Measurements from ENCODE around the gene AUH.

AUH gene

DNA sequence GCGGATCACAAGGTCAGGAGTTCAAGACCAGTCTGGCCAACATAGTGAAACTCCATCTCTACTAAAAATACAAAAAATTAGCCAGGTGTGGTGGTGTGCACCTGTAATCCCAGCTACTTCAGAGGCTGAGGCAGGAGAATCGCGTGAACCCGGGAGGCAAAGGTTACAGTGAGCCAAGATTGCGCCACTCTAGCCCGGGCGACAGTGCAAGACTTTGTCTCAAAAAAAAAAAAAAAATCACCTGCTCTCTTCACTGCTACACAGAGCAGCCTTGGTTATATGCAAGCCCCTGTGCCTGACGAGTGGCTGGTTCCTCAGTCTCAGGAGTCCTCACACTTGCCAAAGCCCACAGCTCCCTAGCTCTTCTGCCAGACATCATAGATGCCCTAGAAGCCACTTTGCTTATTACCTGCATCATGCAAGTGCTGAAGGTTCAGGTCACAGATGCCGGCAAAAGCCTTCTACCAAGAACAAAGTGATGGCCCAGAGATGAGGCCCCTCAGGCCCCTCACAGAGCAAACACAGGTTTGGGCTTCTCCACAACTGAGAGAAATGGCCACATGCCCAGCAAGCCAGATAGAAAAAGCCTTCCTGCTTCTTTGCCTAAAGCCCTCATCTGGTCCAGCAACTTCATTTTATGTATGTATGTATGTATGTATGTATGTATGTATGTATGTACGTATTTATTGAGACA lies 176.4 kb downstream of the AUH start:
- no peak for DNase-seq

DNA sequence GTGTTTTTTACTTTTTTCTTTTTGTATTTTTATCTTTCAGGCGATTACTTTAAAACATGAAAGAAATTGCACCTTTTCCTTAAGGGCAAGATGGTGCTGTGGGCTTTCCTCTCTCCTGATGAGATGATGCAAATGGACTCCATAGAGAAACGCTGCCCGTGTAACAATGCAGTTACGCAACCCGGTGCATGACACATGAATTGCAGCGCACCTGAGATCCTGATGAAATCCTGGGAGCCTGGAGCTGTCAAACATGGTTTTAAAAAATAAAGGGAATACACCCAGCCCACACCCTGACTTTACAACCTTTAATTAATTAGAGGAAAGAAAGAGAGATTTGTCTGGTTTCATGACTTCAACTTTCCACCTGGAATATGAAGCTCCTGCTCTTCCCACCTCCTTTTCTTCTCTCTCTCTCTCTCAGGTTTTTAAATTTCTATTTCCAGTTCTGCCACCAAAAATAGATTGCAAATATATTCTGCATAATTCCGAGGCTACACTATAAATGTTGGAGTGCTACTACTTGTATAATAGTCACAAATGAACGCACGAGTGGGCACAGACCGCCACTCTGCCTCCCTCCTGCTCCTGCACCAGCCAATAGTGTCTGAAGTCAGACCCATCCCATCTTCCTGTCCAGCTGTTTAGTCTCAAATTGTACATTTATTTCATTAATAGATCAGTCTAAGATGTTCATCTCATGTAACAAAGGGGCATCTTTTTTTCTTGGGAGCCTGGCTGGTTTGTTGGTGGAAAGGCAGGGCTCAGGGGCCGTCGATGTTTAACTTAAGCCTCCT lies 179.1 kb downstream of the AUH start:
- no peak for DNase-seq

DNA sequence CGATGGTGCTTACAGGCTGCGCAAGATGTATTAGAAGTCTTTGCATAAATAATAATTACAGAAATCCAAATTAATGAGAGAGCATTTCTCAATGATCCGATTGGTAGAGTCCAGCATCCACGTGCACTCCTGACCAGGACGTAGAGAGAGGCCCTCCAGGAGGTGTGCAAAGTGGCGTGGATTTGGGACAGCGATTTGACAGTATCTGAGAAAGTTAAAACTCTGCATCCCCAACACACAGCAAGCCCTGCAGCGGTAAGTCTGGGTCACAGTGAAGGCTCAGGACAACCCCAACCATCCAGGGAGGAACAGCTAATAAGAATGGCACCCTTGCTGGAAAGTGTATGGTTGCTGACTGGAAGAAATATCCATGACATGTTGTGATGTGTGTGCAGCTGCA lies 180.2 kb downstream of the AUH start:
- DNase-seq = no peak

DNA sequence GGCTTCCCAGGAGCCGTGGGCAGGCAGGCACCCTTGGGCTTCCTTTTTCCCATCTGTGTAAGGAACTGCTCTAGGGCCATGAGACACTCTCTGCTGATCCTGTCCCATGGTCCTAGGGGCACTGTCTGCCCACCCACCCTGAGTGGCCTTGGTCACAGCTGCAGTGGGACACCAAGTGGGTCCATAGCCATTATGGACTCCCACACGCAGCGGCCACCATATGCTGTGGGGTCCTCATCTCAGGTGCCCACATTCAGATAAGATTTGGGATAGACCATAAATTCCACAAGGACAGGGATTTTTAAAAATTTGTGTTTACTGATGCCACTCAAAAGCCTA lies 180.8 kb downstream of the AUH start:
- DNase-seq = no peak

DNA sequence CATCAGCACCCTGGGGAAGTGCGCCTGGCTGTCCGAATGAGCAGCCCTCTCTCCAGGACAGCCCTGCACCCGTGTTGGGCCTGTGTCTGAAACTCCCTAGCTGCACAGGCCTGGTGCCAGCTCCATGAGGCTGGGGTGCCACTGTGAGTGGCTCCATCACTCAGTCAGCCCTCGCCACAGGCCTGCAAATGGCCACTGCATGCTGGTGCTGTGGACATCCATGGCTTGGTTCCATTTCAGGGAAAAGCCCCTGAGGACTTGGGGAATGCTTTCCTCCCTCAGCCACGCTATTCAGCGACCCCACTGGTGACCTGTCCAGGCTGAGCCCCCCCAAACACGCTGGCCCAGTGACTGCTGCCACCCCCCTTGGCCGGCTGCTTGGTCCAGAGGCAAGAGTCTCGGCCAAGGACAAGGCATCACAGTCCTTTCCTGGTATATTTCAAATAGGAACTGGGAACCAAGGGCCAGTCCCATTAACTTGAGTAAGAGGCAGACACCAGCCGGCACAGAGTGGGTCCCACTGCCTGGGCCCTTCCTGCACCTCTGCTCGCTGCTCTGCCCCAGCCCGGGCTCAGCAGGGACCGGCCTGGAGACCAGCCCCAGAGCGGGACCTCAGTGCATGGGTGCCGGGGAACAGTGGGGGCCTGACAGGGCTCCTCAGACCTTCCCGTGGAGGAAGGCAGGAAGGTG lies 181.3 kb downstream of the AUH start:
- no peak for DNase-seq

DNA sequence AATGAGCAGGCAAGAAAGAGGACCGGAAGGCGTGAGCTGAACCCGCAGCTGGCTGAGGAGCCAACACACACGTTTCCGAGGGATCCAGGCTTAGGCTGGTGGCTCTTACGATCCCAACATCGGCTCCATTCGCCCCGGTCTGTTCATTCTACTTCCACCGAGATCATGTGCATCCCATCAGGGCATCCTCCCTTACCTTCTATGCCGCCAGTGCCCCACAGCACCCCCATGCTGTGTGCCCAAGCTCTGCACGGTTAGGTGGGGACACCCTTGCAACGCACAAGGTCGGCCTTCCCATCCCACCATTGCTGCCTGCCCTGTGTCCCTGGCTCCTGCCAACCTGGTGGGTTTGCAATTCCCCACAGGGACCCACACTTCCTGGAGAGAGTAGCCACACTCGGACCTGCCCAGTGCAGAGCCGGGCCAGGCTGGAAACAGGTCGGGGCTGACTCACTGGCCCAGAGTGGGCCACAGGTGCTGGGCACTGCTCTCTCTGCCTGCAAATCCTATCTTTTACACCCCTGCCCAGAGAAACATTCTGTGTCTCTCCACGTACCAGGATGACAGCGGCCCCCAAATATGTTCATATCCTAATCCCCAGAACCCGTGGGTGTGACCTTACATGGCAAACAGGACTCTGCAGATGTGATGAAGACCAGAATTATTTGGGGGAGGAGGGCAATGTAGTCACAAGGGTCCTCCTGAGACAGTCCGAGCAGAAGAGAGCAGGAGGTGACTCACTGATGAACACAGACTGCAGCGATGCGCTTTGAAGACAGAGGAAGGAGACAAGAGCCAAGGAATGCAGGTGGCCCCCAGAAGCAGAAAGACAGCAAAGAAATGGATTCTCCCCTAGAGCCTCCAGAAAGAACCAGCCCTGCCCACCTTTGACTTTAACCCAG lies 182.2 kb downstream of the AUH start:
- DNase-seq = no peak

DNA sequence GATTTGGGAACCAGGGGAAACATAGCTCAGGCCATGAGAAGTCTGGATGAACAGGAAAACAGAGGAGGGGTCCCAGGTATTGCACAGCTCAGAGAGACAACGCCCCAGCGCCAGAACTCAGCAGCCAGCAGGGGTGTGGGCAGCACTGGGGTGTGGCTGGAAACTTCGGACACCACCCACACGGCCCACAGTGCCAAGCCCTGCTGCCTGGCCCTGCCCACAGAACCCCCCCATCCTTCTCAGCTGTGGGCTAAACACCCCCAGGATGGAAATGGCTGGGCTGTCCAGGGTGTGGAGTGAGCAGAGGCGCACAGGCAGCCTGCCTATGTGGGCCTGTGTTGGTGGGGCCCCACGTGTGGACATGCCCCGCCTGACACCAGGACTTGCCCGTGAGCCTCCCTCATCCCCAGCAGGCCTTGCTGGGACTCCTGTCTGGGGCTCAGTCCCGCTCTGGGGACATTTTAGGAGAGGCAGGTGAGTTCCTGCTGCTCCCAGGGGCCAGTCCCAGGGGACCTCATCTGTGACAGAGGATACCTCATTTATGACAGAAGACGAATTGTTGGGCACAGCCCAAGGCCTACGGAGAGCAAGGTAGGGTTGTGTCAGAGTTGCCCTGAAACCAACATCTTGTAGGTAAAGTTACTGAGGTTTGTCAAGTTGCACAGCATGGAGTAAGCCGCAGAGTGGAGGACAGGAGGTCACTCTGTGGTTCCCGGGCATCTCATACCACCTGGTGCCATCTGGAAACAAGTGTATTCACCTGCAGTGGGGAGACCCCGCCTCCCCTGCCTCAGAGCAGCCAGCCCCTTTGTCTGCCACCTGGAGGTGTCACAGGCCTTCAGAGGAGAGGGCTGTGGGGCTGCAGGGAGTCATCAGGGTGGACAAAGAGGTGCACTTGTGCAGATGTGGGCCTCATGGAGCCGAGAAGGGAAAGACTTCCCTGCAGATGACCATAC lies 183.2 kb downstream of the AUH start:
- DNase-seq = no peak

DNA sequence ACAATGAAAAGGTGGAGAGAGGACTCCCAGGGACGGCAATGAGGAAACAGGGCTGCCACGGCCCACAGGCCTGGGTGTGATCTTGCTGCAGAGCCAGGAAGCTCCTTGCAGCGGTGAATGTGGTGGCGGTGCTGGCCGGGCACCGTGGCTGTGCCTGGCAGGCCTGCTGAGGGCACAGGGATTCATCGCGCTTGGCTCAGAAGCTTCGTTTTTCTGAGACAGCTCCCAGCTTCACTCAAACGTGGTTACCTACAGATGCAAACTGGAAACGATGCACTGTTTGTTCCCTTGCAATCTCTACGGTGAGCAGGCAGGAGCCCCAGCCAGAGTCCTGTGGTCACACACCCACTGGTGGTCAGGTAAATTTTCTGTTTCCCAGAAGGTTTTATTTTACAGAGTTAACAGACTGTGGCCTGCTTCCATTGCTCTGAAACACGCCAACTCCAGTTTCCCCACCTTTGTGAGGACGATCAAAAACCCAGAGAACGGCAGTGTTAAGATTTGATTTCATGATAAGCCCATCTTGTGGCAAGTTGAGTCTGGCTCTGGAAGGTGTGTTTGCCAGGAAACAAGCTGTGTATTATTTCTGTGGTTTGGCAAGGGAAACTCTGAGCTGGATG lies 183.9 kb downstream of the AUH start:
- no peak for DNase-seq

DNA sequence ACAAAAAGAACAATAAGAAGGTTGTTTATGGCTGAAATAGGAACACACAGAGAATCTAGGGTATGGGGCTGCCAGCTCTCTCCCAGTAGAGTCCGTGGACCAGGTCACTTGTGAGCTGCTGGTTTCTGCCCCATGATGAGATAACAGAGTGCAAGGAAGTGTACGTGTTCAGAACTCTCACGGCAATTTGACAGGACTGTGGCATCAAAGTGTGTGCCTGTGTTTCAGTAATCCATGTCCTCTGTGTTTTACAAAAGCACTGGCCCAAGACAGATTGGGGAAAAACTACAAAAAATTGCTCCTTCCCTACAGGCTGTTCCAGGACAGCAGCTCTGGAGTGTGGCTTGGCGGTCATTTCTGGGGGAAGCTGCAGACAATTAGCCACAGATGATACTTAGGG lies 184.6 kb downstream of the AUH start:
- no peak for DNase-seq

DNA sequence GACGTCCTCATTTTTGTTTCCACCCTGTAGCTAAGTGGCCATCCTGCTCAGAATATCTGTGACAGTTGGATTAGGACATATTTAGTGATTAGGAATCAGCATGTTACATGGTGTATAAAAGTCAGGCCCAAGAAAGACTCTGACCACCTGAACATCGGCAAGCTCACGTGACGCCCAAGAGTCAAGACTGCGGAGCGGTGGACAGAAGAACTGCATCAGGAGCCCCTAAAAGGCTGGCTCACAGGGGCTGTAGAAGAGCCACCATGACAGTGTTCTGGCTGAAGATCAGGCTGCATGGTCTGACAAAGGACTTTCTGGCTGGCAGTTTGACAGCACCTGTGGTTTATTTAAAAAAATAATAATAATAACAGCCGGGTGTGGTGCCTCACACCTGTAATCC lies 185.3 kb downstream of the AUH start:
- DNase-seq = no peak

DNA sequence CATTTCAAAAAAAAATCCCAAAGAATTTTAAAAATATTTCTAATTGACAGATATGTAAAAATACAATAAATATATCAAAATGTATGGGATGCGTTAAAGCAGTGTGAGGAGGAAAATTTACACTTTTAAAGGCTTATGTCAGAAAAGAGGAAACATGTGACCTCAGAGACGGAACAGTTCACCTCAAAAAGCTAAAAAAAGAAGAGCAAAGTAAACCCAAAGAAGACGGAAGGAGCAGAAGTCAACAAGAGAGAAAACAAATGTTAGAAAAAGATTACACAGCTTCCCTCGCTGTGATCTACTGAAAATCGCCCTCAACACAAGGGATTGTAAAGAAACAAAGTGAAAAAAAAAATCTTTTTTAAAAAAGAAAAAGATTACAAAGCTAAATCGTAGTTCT lies 186.9 kb downstream of the AUH start:
- DNase-seq = peak; percentile 38

DNA sequence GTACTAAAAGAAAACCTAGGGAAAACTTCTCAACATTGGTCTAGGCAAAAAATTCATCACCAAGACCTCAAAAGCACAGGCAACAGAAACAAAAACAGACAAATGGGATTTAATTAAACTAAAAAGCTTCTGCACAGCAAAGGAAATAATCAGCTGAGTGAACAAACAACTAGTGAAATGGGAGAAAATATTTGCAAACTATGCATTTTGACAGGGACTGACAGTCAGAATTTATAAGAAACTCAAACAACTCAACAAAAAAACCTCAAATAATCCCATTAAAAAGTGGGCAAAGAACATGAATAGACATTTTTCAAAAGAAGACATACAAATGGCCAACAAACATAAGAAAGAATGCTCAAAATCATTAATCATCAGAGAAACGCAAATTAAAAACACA lies 189.4 kb downstream of the AUH start:
- DNase-seq = no peak

DNA sequence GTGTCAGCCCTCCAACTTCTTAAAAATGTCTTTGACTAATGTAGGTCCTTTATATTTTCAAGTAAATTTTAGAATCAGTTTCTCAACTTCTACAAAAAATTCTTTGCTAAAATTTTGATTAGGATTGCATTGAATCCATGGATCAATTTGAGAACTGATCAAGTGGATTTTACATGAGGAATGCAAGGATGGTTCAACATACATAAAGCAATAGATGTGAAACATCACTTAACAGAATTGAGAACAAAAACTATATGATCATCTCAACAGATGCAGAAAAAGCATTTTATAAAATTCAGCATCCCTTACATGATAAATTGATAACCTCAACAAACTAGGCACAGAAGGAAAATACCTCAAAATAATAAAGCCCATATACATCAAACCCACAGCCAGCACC lies 190.8 kb downstream of the AUH start:
- no peak for DNase-seq

DNA sequence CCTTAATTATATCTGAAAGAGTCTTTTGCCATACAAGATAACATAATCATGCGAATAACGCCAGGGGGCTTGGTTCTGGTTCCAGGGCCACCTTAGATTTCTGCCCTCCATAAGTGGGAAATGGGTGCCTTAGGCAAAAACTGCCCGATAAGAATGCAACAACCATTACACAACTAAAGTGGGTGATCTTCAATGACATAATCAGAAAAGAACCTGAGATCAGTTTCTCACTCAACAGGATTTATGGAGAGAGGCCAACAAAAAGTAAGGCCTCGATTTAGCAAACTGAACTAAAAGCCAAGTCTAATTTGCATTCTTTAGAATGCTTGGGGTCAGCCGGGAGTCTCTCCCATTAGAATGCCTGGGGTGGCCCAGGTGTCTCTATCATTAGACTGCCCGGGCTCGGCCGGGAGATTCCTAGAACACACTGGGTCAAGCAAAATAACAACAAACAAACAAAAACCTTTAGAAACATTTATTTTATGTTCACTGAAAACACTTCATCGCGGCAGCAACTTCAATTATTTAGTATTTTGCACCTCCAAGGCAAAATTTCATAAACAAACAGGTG lies 194.8 kb downstream of the AUH start:
- DNase-seq = no peak

DNA sequence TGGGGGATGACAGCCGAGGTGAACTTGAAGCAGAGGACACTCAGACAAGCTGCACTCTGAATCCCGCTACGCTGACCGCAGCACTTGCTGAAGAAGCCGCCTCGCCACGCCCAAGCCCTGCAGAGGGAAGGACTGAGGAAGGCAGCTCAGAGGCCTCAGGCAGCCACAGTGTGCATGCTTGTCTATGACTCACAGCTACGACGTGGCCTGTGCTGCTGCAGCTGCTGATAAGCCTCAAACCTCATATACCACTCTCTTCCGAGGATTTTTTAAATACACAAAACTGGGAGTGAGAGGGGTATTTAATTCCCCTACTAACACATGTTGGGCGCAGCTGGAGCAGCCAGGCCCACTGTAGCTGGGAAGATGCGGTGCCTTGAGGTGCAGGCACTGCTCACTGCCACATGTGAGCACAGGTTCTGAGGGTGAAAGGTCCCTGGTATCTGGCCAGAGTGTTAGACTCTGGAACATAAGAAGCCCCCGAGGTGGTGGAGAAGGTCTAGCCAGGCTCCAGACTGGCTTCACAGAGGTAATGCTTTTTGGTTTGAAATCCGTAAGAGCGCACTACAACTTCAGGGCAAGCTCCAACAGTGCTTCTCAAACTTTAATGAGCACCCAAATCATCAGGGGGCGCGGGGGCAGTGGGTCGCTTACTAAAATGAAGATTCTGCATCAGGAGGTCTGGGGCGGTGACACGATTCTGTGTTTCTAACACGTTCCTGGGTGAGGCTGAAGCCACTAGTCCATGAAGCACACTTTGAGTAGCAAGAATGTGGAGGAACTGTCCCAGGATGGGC lies 196.8 kb downstream of the AUH start:
- DNase-seq = peak; percentile 57

Data from CD4-positive, alpha-beta T cell treated with Interleukin-17A for 1 hour (primary cell).